ENCODE results near the gene UQCC3. TPM values are rescaled to one million over a fixed set of nuclear protein-coding genes. Genes with fewer than 3 reads are reported as not detected.
A peak's percentile ranks its signal among the peaks of the same experiment; 100 is the strongest.

Gene UQCC3
- total RNA-seq, 4 donors from 2014 or later: 7.5 to 12.0 (median 10.3) TPM

DNA sequence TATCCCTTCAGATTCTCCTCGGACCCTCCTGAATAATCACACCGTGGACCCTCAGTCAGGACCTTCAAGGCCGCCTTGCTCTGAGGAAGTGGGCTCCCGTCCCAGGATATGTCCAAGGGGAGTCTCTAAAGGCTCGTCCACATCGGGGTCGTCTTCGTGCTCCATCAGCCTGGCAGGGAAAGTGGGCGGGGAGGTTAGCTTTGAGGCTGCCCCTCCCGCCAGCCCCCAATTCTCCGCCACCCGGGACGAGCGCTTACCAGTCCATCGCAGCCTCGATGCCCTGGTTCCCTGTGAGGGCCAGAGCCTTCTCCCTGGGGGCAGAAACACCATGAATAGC is 6.9 kb downstream of the UQCC3 start:
- 3 to 7% methylated on average over 13 to 16 of the region's 16 CpGs for WGBS, 2 donors
- TF ChIP-seq, protein P1, sequence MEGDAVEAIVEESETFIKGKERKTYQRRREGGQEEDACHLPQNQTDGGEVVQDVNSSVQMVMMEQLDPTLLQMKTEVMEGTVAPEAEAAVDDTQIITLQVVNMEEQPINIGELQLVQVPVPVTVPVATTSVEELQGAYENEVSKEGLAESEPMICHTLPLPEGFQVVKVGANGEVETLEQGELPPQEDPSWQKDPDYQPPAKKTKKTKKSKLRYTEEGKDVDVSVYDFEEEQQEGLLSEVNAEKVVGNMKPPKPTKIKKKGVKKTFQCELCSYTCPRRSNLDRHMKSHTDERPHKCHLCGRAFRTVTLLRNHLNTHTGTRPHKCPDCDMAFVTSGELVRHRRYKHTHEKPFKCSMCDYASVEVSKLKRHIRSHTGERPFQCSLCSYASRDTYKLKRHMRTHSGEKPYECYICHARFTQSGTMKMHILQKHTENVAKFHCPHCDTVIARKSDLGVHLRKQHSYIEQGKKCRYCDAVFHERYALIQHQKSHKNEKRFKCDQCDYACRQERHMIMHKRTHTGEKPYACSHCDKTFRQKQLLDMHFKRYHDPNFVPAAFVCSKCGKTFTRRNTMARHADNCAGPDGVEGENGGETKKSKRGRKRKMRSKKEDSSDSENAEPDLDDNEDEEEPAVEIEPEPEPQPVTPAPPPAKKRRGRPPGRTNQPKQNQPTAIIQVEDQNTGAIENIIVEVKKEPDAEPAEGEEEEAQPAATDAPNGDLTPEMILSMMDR (IDR thresholded peaks at IDR 0.05): no peak
- no peak for TF ChIP-seq POLR2A (IDR thresholded peaks at IDR 0.05)
- no peak for DNase-seq (ENCODE audit: low spot score in 2 of 2)
- peak overlapping the region; percentile 78 for H3K4me3 ChIP-seq (ENCODE audit: low read depth, poor library complexity, severe bottlenecking)
- intact Hi-C loops (cut with DNase I; ENCODE audit: low total_unique reads): no loop called here

DNA sequence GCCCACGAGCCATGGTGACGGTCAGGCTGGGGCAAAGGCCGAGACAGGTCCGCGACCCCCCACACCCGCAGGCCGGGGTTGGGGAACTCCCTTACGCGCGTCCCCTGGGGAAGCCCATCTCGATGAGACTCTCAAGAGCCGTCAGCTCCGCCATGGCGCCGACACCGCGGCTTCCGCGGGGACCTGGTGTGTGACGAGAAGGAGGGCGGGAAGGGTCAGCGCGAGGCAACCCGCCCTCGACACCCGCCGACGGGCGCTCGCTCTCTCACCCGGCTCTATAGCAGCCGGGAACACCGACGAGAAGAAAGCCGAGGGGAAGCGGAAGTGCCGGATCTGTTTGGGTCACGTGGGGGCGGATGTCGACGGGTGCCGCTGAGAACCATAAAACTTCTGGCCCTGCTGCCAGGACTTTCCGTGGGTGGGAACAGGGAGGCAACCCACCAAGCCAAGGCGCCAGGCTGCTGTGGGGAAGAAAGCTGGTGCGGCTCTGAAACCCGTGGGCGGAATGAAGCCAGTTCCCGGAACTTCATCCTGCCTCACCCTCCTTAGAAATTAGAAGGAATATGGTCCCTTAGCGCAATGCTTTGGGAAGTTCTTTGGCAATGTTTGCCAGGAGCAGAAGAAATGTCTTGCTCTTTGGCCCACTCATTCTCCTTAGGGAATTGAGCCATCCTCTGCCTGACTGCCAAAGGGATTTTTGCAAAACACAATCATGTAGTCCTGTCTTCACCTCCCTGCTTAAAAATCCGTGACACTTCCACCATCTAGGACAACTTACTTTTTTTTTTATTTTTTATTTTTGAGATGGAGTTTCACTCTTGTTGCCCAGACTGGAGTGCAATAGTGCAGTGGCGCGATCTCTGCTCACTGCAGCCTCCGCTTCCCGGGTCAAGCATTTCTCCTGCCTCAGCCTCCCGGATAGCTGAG is 7.6 kb downstream of the UQCC3 start, which contains the start of gene UBXN1:
Gene UBXN1, minus strand, starts transcription at position 304 of the 927 bp plus-strand sequence. Its CDS starts 150 bp downstream, at position 154.
- intact Hi-C loops (cut with DNase I; ENCODE audit: low total_unique reads): no loop called here
- WGBS, 2 donors: 9 to 13% methylated on average over 18 to 35 of the region's 55 CpGs

DNA sequence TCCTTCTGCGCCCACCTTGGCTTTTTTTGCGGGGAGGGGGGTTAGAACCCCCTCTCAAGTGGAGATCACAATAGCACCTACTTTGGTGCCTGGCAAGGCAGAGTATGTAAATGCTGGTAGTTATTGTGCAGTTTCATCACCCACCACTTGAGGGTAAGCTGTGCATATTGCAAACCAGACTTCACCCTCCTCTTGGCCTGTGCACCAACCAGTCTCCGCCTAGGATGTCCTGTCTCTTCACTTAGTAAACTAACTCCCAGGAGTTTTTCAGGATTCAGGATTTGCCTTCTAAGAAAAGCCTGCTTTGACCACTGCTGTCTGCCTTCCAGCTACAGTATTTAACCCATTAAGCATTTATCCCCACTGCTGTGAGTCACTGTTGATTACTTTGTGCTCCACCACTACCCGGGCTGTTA is 9.4 kb downstream of the UQCC3 start:
- no peak overlapping the region for H3K4me3 ChIP-seq (ENCODE audit: low read depth, poor library complexity, severe bottlenecking)
- TF ChIP-seq, protein P1 (IDR thresholded peaks at IDR 0.05): no peak
- TF ChIP-seq POLR2A (IDR thresholded peaks at IDR 0.05): no peak
- 27% methylated on average over 4 of the region's 4 CpGs for WGBS, 2 donors
- intact Hi-C loops (cut with DNase I; ENCODE audit: low total_unique reads): no loop called here
- peak in 1 of 2 donors; percentile 71 for DNase-seq (ENCODE audit: low spot score in 2 of 2)

More for the DNA sequence above, 7.6 kb downstream of the UQCC3 start, which contains the start of gene UBXN1:
- peak; percentile 92 to 98 for DNase-seq (ENCODE audit: low spot score in 2 of 2)
- TF ChIP-seq, protein P1 (IDR thresholded peaks at IDR 0.05): no peak
- TF ChIP-seq POLR2A (IDR thresholded peaks at IDR 0.05): no peak
- peak within 1 kb of the TSS; percentile 78 for H3K4me3 ChIP-seq (ENCODE audit: low read depth, poor library complexity, severe bottlenecking)

DNA sequence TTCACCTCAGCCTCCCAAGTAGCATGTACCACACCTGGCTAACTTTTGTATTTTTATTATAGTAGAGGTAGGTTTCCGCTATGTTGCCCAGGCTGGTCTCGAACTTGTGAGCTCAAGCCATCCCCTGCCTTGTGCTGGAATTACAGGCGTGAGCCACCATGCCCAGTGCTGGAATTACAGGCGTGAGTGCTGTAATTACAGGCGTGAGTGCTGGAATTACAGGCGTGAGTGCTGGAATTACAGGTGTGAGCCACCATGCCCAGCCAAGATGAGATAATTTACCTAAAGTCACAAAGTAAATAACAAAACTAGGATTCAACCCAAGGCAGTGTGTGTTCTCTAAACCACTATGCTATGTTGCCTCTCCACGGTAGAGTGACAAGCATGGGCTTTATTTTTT is 11.0 kb downstream of the UQCC3 start:
- WGBS, 2 donors: 72 to 75% methylated on average over 7 of the region's 7 CpGs
- TF ChIP-seq POLR2A (IDR thresholded peaks at IDR 0.05): no peak
- TF ChIP-seq, protein P1 (IDR thresholded peaks at IDR 0.05): no peak
- intact Hi-C loops (cut with DNase I; ENCODE audit: low total_unique reads): no loop called here

DNA sequence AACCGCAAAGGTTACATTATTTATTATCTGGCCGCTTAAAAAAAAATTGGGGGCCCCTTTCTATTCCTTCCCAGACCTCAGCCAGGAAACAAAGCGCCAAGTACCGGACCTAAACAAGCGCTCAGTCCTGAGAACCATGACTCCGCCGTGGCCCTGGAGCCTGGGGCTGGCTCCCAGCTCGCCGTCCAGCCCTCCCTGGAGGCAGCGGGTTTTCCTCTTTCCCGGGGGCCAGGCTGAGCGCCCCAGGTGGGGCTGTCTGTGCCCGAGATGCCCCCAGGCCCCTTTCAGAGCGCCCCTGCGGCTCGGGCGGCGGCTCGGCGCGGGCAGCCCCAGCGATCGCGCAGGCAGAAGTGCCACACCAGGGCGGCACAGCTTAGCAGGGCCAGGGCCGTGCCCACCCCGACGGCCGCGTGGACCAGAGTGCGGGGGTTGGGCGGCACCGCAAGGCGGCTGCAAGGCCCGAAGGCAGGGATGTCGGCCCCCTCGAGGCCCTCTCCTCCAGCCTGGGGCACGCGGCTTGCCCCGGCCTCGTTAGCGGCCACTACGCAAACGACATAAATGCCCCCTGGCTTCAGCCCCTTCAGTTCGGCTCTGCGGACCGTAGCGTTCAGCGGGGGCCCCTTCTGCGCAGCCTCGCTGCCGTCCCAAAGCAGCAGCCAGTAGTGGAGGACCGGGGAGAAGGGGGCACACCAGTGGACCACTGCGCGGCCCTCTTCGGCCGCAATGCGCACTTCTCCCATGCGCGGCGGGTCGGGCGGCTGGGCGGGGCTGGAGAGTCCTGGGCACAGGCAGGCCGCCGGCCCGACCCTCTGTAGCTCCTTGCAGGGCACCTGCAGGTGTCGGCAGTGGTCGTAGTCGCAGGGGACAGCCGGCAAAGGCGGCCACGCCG is 16.3 kb downstream of the UQCC3 start:
- intact Hi-C loops (cut with DNase I; ENCODE audit: low total_unique reads): no loop called here
- DNase-seq (ENCODE audit: low spot score in 2 of 2): no peak
- no peak overlapping the region for H3K4me3 ChIP-seq (ENCODE audit: low read depth, poor library complexity, severe bottlenecking)
- TF ChIP-seq, protein P1 (IDR thresholded peaks at IDR 0.05): no peak
- no peak for TF ChIP-seq POLR2A (IDR thresholded peaks at IDR 0.05)
- WGBS, 2 donors: 35 to 38% methylated on average over 38 to 59 of the region's 74 CpGs

More for the DNA sequence above, 11.0 kb downstream of the UQCC3 start:
- H3K4me3 ChIP-seq (ENCODE audit: low read depth, poor library complexity, severe bottlenecking): no peak overlapping the region
- no peak for DNase-seq (ENCODE audit: low spot score in 2 of 2)
